Measurements from ENCODE around the gene DYNC2H1. TPM values are rescaled to one million over a fixed set of nuclear protein-coding genes. Genes with fewer than 3 reads are reported as not detected.

DYNC2H1 gene
- total RNA-seq, 1 experiment from 2014 or later = 28.9 TPM

- H3K4me2 ChIP-seq (ENCODE audit: low read length) = no peak overlapping the region
- DNase-seq (peak; percentile 17), ATAC-seq (peak; percentile 91)
- ChIA-PET CTCF (interaction anchor here (0.5 to 0.6 kb wide), 2 partner anchors 483 to 756 kb away, joined by 4 to 5 read pairs; no protein-coding TSS in a partner anchor), POLR2A (ENCODE audit: unreplicated experiment) (interaction anchor here (0.6 kb wide), 1 partner anchor 182 kb away, joined by 3 read pairs; no protein-coding TSS in a partner anchor)
- no peaks in the 10 kb centered on the region for H4K20me1 ChIP-seq (ENCODE audit: low read length)
- H3K9ac ChIP-seq (ENCODE audit: low read length) = no peak overlapping the region
- H3K4me1 ChIP-seq (ENCODE audit: insufficient read depth, low read length) = no peaks in the 10 kb centered on the region
- H3K4me3 ChIP-seq (ENCODE audit: low read length) = no peak overlapping the region
- 0 out of 2 replicates have a peak, but pooled peaks cover 3% of the 10 kb centered on the region for H3K9me2 ChIP-seq (replicated peaks; ENCODE audit: low read length)
- no peak for TF ChIP-seq CTCF (conservative IDR thresholded peaks at IDR 0.05; ENCODE audit: low read depth, low read length)
- no peak for TF ChIP-seq EZH2 (IDR thresholded peaks at IDR 0.05; ENCODE audit: low read length, unreplicated experiment)
- no peak for TF ChIP-seq EZH2phosphoT487 (IDR thresholded peaks at IDR 0.05; ENCODE audit: borderline replicate concordance, low read length)
- no peaks in the 10 kb centered on the region for H3K9me3 ChIP-seq (ENCODE audit: low read length)
- intact Hi-C loops (cut with micrococcal nuclease) = no loop called here
- no peaks in the 10 kb centered on the region for H3K36me3 ChIP-seq (ENCODE audit: low read depth, low read length)
- no peaks in the 10 kb centered on the region for H3F3A ChIP-seq (ENCODE audit: low read length, unreplicated experiment)
- H3K27ac ChIP-seq (ENCODE audit: low read length) = no peak overlapping the region
- H3K79me2 ChIP-seq (ENCODE audit: low read length) = no peaks in the 10 kb centered on the region
- no peaks in the 10 kb centered on the region for H3K27me3 ChIP-seq (ENCODE audit: low read length)
- no peak overlapping the region for H2AFZ ChIP-seq (ENCODE audit: low read length)
- BruUV-seq (replicated peaks) = no TSS peak
Observed at GRCh38 chr11:103418014-103418413, 308.8 kb downstream of the DYNC2H1 start.

DNA sequence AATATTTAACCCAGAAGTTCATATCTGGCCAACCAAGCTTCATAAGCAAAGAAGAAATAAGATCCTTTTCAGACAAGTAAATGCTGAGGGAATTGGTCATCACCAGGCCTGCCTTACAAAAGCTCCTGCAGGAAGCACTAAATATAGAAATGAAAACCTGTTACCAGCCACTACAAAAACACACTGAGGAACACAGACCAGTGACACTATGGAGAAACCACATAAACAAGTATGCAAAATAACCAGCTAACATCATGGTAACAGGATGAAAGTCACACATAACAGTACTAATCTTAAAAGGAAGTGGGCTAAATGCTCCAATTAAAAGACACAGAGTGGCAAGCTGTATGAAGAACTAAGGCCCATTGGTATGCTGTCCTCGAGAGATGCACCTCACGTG, 311.4 kb downstream of the DYNC2H1 start:
- Histone ChIP-seq H3K79me2 (ENCODE audit: low read length) (no peaks in the 10 kb centered on the region), H3K9me3 (ENCODE audit: low read length) (no peaks in the 10 kb centered on the region), H3K27ac (ENCODE audit: low read length) (no peak overlapping the region), H3F3A (ENCODE audit: low read length, unreplicated experiment) (no peaks in the 10 kb centered on the region), H3K4me3 (ENCODE audit: low read length) (no peak overlapping the region), H4K20me1 (ENCODE audit: low read length) (no peaks in the 10 kb centered on the region), H3K36me3 (ENCODE audit: low read depth, low read length) (no peaks in the 10 kb centered on the region), H2AFZ (ENCODE audit: low read length) (no peak overlapping the region), H3K9me2 (replicated peaks; ENCODE audit: low read length) (0 out of 2 replicates have a peak, but pooled peaks cover 3% of the 10 kb centered on the region), H3K9ac (ENCODE audit: low read length) (no peak overlapping the region), H3K4me1 (ENCODE audit: insufficient read depth, low read length) (no peaks in the 10 kb centered on the region), H3K4me2 (ENCODE audit: low read length) (no peak overlapping the region), H3K27me3 (ENCODE audit: low read length) (no peaks in the 10 kb centered on the region)
- intact Hi-C loops (cut with micrococcal nuclease) = no loop called here
- ChIA-PET CTCF (no interaction called here), POLR2A (ENCODE audit: unreplicated experiment) (no interaction called here)
- no TSS peak for BruUV-seq (replicated peaks)
- TF ChIP-seq CTCF (conservative IDR thresholded peaks at IDR 0.05; ENCODE audit: low read depth, low read length) (no peak), EZH2phosphoT487 (IDR thresholded peaks at IDR 0.05; ENCODE audit: borderline replicate concordance, low read length) (no peak), EZH2 (IDR thresholded peaks at IDR 0.05; ENCODE audit: low read length, unreplicated experiment) (no peak)
- DNase-seq (no peak), ATAC-seq (no peak)

DNA sequence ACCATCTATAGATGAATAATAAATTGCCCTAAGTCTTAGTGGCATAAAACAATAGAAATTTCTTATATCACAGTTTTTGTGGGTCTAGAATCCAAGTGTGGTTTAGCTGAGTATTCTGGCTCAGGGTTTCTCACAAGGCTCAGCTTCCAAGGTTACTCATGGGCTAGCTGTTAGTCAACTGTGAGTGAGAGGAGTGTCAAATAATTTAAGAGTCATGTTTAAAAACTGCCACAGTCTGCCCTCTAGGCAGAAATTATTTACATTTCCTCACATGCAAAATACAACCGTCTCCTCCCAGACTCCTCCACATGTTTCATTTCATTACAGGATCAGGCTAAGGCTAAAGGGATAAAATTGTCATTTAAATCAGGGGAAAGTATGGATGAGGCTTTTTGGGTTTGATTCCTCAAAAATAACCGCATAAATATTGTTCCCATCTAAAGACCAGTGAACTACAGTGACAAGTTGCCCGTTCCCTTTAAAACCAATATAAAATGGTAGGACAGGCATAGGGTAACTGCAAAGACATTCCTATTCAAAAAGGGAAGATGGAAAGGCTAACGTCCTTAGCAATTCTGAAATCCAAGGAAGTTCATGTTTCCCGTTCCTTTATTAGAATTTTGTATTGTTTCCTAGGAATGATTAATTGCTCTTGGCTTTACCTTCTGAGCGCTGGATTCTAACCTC, 324.3 kb downstream of the DYNC2H1 start:
- TF ChIP-seq EZH2 (IDR thresholded peaks at IDR 0.05; ENCODE audit: low read length, unreplicated experiment) (no peak), CTCF (conservative IDR thresholded peaks at IDR 0.05; ENCODE audit: low read depth, low read length) (peak; percentile 36; the same call in 1 of the 2 replicates)

More for the DNA sequence above, 324.3 kb downstream of the DYNC2H1 start:
- BruUV-seq (replicated peaks) = no TSS peak
- POLR2A ChIA-PET (ENCODE audit: unreplicated experiment) = no interaction called here
- Histone ChIP-seq H4K20me1 (ENCODE audit: low read length) (no peaks in the 10 kb centered on the region), H3K9me2 (replicated peaks; ENCODE audit: low read length) (no peaks in the 10 kb centered on the region), H3K27ac (ENCODE audit: low read length) (peak overlapping the region; percentile 66), H3K27me3 (ENCODE audit: low read length) (no peaks in the 10 kb centered on the region), H3K4me2 (ENCODE audit: low read length) (peak overlapping the region; percentile 50), H3K36me3 (ENCODE audit: low read depth, low read length) (no peaks in the 10 kb centered on the region), H3K9ac (ENCODE audit: low read length) (no peak overlapping the region), H3K79me2 (ENCODE audit: low read length) (no peaks in the 10 kb centered on the region), H3K4me3 (ENCODE audit: low read length) (no peak overlapping the region), H3F3A (ENCODE audit: low read length, unreplicated experiment) (no peaks in the 10 kb centered on the region), H2AFZ (ENCODE audit: low read length) (peak overlapping the region; percentile 45), H3K9me3 (ENCODE audit: low read length) (no peaks in the 10 kb centered on the region), H3K4me1 (ENCODE audit: insufficient read depth, low read length) (peaks cover 21% of the 10 kb centered on the region)
- CTCF ChIA-PET = interaction anchor here (0.6 to 0.7 kb wide), 2 partner anchors 145 to 1464 kb away, joined by 3 to 4 read pairs; no protein-coding TSS in a partner anchor
- ATAC-seq (peak; percentile 99), DNase-seq (peak; percentile 96)
- intact Hi-C loops (cut with micrococcal nuclease) = loop anchor here (5.0 kb wide), 1 partner anchor 106 kb away; no protein-coding TSS in a partner anchor

Data from PC-3 (cell line).